Keratinocyte (primary cell): ENCODE data around the gene ARPC4. TPM values are rescaled to one million over a fixed set of nuclear protein-coding genes. Genes with fewer than 3 reads are reported as not detected.
A peak's percentile ranks its signal among the peaks of the same experiment; 100 is the strongest.

Experiments
- DNase-seq: peaks from one replicate; pipeline ENCODE4 v3.0.0-alpha.2; 2011; ENCODE audit warnings: low read depth, missing footprints, low spot score
- FAIRE-seq: peaks from 2 replicates; lab custom pipeline; 2011; peaks lifted over from hg19 to GRCh38; lab: Jason Lieb, UNC
- H2AFZ ChIP-seq: 2 replicates; pipeline ENCODE4 v1.6.0; 2012; ENCODE audit warnings: low read length, control low read depth, inconsistent platforms; ENCODE audit not compliant: control insufficient read depth
- H3K27ac ChIP-seq: 2 replicates; pipeline ENCODE4 v1.5.1; 2011; ENCODE audit warnings: low read length; ENCODE audit not compliant: control insufficient read depth, insufficient read depth
- H3K27me3 ChIP-seq: 3 replicates; pipeline ENCODE4 v1.6.0; 2011; ENCODE audit warnings: low read length; ENCODE audit not compliant: control insufficient read depth, insufficient read depth; ENCODE audit errors: extremely low read depth
- H3K36me3 ChIP-seq, 2 experiments: 2 replicates in 1 of 2; 3 replicates in 1 of 2; pipeline ENCODE4 v1.5.1; 2011; ENCODE audit warnings: low read length in 2 of 2, mild to moderate bottlenecking in 1 of 2; ENCODE audit not compliant: control insufficient read depth in 2 of 2, insufficient read depth in 2 of 2; ENCODE audit errors: extremely low read depth in 1 of 2
- H3K4me1 ChIP-seq: 3 replicates; pipeline ENCODE4 v1.5.1; 2011; ENCODE audit warnings: low read length; ENCODE audit not compliant: control insufficient read depth, insufficient read depth; ENCODE audit errors: extremely low read depth
- H3K4me2 ChIP-seq: 3 replicates; pipeline ENCODE4 v1.6.0; 2011; ENCODE audit warnings: low read depth, low read length; ENCODE audit not compliant: control insufficient read depth, insufficient read depth; ENCODE audit errors: extremely low read depth
- H3K4me3 ChIP-seq, 3 experiments: fragments of 200-600 bp in 1 of 3; sonication (generic) in 1 of 3; 2 replicates in 2 of 3; 3 replicates in 1 of 3; pipeline ENCODE4 v1.5.1; 2011 to 2016; ENCODE audit warnings: low read length in 3 of 3, mild to moderate bottlenecking in 3 of 3, control low read depth in 2 of 3, inconsistent platforms in 1 of 3, low read depth in 1 of 3, mixed read lengths in 1 of 3, mixed run types in 1 of 3, moderate library complexity in 1 of 3; ENCODE audit not compliant: control insufficient read depth in 2 of 3, insufficient read depth in 2 of 3; ENCODE audit errors: extremely low read depth in 1 of 3
- H3K79me2 ChIP-seq: 2 replicates; pipeline ENCODE4 v1.6.0; 2012; ENCODE audit warnings: low read length; ENCODE audit not compliant: control insufficient read depth, insufficient read depth
- H3K9ac ChIP-seq: 3 replicates; pipeline ENCODE4 v1.6.0; 2011; ENCODE audit warnings: low read length; ENCODE audit not compliant: control insufficient read depth, insufficient read depth; ENCODE audit errors: extremely low read depth
- H3K9me1 ChIP-seq: 3 replicates; pipeline ENCODE4 v1.6.0; 2011; ENCODE audit warnings: low read length; ENCODE audit not compliant: control insufficient read depth, insufficient read depth; ENCODE audit errors: extremely low read depth
- H3K9me3 ChIP-seq: 2 replicates; pipeline ENCODE4 v1.5.1; 2012; ENCODE audit warnings: low read depth, low read length; ENCODE audit not compliant: control insufficient read depth
- H4K20me1 ChIP-seq: 3 replicates; pipeline ENCODE4 v1.6.0; 2011; ENCODE audit warnings: low read length; ENCODE audit not compliant: control insufficient read depth, insufficient read depth; ENCODE audit errors: extremely low read depth
- CTCF ChIP-seq, 3 experiments: IDR thresholded peaks in 1 of 3; conservative IDR thresholded peaks in 1 of 3; optimal IDR thresholded peaks in 1 of 3; 2 replicates in 2 of 3; 3 replicates in 1 of 3; pipeline versions ENCODE3 to v1.5.1; 2011; ENCODE audit warnings: low read length in 3 of 3, mild to moderate bottlenecking in 3 of 3, moderate library complexity in 2 of 3, control low read depth in 1 of 3, inconsistent platforms in 1 of 3; ENCODE audit not compliant: insufficient read depth in 2 of 3; ENCODE audit errors: extremely low read depth in 1 of 3
- EZH2 ChIP-seq: IDR thresholded peaks from one replicate; pipeline ENCODE4 v1.6.1; 2012; ENCODE audit warnings: inconsistent platforms, mild to moderate bottlenecking, low read length, moderate library complexity
- dilution Hi-C: fragments of 300-500 bp; cut with MboI; formaldehyde crosslinking; loops from one replicate; pipeline ENCODE4 v1.7.0; 2020; ENCODE audit warnings: low sequenced_read_pairs; ENCODE audit not compliant: extremely low pct_ligation_motif_present
- polyA plus RNA-seq, 5 experiments: library from polyadenylated mRNA; depleted of rRNA in 3 of 5; stranded (reverse) in 3 of 5; stranded (forward) in 1 of 5; unstranded in 1 of 5; fragments of >200 nt; gene quantifications; 1 replicate in 1 of 5; 2 replicates in 3 of 5; 3 replicates in 1 of 5; pipeline versions ENCODE4 v1.2.1 to v1.2.3, GENCODE V29; 2011 to 2012; ENCODE audit warnings: missing spikeins in 2 of 5, low read depth in 1 of 5, low replicate concordance in 1 of 5

Gene ARPC4
- polyA plus RNA-seq, 1 donor (not counting 4 experiments of a cell fraction or from before 2014, with no cell fraction given), result 173 TPM

GRCh38 chr3:9791127-9791526 is 1.8 kb upstream of the ARPC4 start:
- Histone ChIP-seq H3K9me1 (no peaks in the 10 kb centered on the region), H3K27me3 (no peaks in the 10 kb centered on the region), H3K4me2 (peak overlapping the region; percentile 97), H2AFZ (no peak overlapping the region), H3K4me3 (no peak overlapping the region), H3K79me2 (peaks cover 41% of the 10 kb centered on the region), H3K27ac (no peak overlapping the region), H3K4me1 (peaks cover 14% of the 10 kb centered on the region), H3K36me3 (peaks cover 19 to 38% of the 10 kb centered on the region in 2 experiments), H3K9ac (no peak overlapping the region), H3K9me3 (no peaks in the 10 kb centered on the region), H4K20me1 (no peaks in the 10 kb centered on the region)
- DNase-seq (no peak), FAIRE-seq (no peak)
- TF ChIP-seq CTCF (optimal IDR thresholded peaks at IDR 0.05 in 1 of 3, IDR thresholded peaks at IDR 0.05 in 1 of 3, conservative IDR thresholded peaks at IDR 0.05 in 1 of 3; ENCODE audit: extremely low read depth in 1 of 3, insufficient read depth in 2 of 3, low read length in 3 of 3), result no peak
- TF ChIP-seq EZH2, result no peak
- dilution Hi-C loops, result no loop called here

- peak overlapping the region; percentile 97 for H3K4me2 ChIP-seq
- peaks cover 46% of the 10 kb centered on the region for H3K79me2 ChIP-seq
- dilution Hi-C loops, result no loop called here
- peaks cover 14% of the 10 kb centered on the region for H3K4me1 ChIP-seq
- peak overlapping the region; percentile 61 to 100 (median 86) for H3K4me3 ChIP-seq
- H4K20me1 ChIP-seq, result no peaks in the 10 kb centered on the region
- peak overlapping the region; percentile 81 for H3K27ac ChIP-seq
- FAIRE-seq, result no peak
- H3K36me3 ChIP-seq, result peaks cover 15 to 32% of the 10 kb centered on the region in 2 experiments
- peak overlapping the region; percentile 96 for H3K9ac ChIP-seq
- no peaks in the 10 kb centered on the region for H3K9me1 ChIP-seq
- no peaks in the 10 kb centered on the region for H3K9me3 ChIP-seq
- H3K27me3 ChIP-seq, result no peaks in the 10 kb centered on the region
- peak overlapping the region; percentile 55 for H2AFZ ChIP-seq
- DNase-seq, result no peak
- TF ChIP-seq EZH2 (no peak), CTCF (optimal IDR thresholded peaks at IDR 0.05 in 1 of 3, IDR thresholded peaks at IDR 0.05 in 1 of 3, conservative IDR thresholded peaks at IDR 0.05 in 1 of 3; ENCODE audit: extremely low read depth in 1 of 3, insufficient read depth in 2 of 3, low read length in 3 of 3) (no peak)
These were observed 985 bp upstream of the ARPC4 start for GRCh38 chr3:9791790-9792404.
